Stimulated activated CD8-positive, alpha-beta memory T cell treated with anti-CD3 and anti-CD28 coated beads, Interleukin-4, amount 100 ng/mL, for 48 hours (primary cell): ENCODE data around the gene NOS3.
A peak's percentile ranks its signal among the peaks of the same experiment; 100 is the strongest.

ENCODE experiments used
- DNase-seq: peaks from one replicate; pipeline ENCODE4 v3.0.0-alpha.2; 2020

NOS3 gene

GRCh38 chr7:150981644-150982043, 9.2 kb upstream of the NOS3 start:
- no peak for DNase-seq

DNA sequence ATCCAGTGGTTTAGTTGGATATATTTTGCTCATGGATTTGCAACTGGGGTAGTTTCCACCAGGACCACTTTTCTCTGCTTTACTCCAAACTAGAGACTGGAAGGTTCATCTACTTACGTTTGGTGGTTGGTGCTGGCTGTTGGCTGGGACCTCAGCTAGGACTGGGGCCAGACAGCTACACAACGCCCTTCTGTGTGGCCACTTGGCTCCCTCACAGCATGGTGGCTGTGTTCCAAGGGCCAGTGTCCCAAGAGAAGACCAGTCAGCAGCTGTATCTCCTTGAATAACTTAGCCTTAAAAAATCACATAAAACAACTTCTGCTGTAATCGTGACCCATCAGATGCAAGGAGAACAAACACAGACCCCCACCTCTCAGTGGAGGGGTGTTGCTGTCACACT, 8.5 kb upstream of the NOS3 start:
- no peak for DNase-seq

DNA sequence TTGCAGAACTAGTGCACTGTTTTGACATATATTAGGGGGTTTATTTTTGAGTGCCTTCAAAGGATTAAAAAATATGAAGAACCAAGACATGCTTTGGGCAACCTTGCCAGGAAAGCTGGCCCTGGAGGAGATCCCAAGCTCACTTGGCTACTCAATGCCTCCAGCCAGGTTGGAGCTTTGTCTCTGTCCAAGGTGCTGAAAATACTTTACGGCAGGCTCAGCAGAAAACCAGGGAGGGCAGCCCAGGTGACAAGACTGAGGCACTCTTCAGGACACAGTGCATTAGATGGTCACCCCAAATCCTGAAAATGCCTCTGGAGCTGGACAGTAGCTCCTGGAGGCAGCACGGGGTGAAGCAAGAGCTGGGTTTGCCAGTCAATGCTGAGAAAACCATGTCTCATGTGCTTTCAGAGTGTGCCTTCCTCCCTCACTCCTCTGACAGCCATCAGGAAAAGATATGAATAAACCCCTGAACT, 6.9 kb upstream of the NOS3 start:
- DNase-seq, result peak; percentile 50

DNA sequence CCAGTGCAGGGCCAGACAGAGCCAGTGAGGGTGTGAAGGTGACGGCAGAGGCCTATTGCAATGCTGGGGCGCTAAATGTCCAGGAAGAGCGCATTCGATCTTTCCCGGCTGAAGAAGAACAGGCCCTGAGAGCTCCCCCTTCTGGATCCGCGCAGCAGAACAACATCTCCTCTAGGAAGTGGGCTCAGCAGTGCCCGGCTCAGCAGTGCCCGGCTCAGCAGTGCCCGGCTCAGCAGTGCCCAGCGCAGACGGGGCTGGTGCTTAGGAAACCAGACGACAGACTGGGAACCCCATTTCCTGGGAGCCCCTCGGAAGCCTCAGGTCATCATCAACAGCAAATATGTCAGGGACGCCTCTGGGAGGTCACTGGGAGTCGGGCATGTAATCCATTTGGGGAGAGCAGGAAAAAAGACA, 4.7 kb upstream of the NOS3 start:
- peak; percentile 79 for DNase-seq

DNA sequence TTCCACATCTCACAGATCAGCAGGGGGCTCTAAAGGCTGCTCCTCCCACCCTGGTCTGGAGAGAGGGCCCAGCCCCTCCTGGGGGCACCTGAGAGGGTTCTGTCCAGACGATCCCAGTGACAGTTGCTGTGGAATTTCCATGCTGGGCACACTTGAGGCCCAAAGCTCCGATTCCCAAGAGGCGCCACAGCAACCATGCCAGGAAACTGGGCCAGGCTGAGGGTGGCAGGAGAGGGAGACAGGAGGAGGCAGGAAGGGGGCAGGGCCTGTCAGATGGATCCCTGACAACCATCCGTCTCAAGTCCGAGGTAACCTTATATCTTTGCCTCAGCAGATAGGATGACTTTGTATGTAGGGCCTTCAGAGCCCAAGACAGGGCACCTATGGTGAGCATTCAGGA, 4.3 kb upstream of the NOS3 start:
- no peak for DNase-seq

GRCh38 chr7:150988230-150989226, 2.3 kb upstream of the NOS3 start:
- peak; percentile 88 for DNase-seq

DNA sequence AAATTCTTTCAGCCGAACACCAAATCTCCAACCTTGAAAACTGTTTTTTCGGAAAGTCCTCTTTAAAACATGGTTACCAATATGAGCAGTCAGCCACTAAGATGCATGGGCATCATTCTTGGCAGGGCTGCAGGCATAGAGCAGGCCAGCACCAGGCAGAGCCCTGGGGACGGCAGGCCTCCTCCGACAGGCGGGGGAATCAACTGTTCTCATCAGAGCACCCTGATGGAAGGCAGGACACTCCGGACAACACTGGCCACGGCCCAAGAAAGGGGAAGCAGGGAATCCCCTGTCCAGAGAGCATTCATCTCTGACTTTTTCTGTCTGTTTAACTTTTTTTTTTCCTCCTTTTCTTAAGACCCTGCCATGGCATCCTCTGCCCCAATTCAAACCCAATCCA, 1.4 kb upstream of the NOS3 start:
- DNase-seq, result no peak

GRCh38 chr7:150992051-150992640, 1.3 kb downstream of the NOS3 start:
- no peak for DNase-seq

GRCh38 chr7:150992833-150993302, 2.1 kb downstream of the NOS3 start:
- DNase-seq, result no peak

DNA sequence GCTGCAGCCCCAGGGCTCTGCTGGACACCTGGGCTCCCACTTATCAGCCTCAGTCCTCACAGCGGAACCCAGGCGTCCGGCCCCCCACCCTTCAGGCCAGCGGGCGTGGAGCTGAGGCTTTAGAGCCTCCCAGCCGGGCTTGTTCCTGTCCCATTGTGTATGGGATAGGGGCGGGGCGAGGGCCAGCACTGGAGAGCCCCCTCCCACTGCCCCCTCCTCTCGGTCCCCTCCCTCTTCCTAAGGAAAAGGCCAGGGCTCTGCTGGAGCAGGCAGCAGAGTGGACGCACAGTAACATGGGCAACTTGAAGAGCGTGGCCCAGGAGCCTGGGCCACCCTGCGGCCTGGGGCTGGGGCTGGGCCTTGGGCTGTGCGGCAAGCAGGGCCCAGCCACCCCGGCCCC, 2.7 kb downstream of the NOS3 start:
- DNase-seq, result no peak

- DNase-seq, result no peak
These were observed 3.5 kb downstream of the NOS3 start for GRCh38 chr7:150994141-150994837.

DNA sequence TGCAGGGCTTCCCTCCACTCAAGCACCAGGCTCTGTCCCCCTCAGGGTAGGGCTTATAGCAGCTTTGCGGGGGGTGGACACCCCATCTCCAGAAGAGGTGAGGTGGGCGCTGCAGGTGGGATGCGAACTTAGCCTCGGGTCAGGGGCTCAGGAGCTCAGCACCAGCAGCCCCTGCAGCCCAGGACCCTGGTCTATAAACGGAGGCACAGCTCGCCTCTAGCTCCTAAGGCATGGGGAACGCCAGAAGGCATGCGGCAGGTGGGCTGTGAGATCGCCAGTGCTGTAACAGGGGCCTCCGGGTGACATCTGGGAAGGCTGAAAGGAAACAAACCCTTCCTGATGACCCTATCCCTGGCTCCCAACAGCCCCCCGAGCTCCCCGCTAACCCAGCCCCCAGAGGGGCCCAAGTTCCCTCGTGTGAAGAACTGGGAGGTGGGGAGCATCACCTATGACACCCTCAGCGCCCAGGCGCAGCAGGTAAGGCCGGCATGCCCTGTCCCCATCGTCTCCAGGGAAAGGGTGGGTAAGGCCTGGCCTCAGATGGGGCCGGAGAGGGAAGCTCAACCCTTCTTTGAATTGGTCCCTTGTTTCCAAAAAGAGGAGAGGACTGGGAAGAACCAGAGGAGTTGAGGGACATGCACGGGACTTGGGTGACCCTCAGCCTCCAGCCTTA, 4.2 kb downstream of the NOS3 start:
- no peak for DNase-seq

- no peak for DNase-seq
These were observed 5.7 kb downstream of the NOS3 start for GRCh38 chr7:150996376-150997074.

DNA sequence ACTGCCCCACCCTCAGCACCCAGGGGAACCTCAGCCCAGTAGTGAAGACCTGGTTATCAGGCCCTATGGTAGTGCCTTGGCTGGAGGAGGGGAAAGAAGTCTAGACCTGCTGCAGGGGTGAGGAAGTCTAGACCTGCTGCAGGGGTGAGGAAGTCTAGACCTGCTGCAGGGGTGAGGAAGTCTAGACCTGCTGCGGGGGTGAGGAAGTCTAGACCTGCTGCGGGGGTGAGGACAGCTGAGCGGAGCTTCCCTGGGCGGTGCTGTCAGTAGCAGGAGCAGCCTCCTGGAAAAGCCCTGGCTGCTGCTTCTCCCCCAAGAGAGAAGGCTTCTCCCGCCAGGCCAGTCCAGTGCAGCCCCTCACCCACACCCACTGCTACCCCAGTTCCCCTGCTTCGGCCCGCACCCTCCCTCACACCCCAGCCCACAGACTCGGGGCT, 6.3 kb downstream of the NOS3 start:
- no peak for DNase-seq

- DNase-seq, result no peak
These were observed 7.0 kb downstream of the NOS3 start for GRCh38 chr7:150997817-150998216.

DNA sequence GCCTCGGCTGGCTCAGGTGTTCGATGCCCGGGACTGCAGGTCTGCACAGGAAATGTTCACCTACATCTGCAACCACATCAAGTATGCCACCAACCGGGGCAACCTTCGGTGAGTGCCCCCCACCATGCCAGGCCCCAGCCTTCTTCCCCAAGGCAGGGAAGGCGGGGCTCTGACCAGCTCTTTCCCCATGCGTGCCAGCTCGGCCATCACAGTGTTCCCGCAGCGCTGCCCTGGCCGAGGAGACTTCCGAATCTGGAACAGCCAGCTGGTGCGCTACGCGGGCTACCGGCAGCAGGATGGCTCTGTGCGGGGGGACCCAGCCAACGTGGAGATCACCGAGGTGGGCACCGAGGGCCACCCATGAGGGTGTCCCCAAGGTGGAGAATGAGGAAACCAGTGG, 7.5 kb downstream of the NOS3 start:
- no peak for DNase-seq

DNA sequence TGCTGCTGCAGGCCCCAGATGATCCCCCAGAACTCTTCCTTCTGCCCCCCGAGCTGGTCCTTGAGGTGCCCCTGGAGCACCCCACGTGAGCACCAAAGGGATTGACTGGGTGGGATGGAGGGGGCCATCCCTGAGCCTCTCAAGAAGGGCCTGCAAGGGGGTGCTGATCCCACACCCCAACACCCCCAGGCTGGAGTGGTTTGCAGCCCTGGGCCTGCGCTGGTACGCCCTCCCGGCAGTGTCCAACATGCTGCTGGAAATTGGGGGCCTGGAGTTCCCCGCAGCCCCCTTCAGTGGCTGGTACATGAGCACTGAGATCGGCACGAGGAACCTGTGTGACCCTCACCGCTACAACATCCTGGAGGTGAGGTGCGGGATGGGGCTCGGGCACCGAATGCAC, 8.2 kb downstream of the NOS3 start:
- DNase-seq, result no peak

- no peak for DNase-seq
These were observed 8.8 kb downstream of the NOS3 start for GRCh38 chr7:150999497-151000230.

- no peak for DNase-seq
These were observed 10.2 kb downstream of the NOS3 start for GRCh38 chr7:151000897-151001495.

DNA sequence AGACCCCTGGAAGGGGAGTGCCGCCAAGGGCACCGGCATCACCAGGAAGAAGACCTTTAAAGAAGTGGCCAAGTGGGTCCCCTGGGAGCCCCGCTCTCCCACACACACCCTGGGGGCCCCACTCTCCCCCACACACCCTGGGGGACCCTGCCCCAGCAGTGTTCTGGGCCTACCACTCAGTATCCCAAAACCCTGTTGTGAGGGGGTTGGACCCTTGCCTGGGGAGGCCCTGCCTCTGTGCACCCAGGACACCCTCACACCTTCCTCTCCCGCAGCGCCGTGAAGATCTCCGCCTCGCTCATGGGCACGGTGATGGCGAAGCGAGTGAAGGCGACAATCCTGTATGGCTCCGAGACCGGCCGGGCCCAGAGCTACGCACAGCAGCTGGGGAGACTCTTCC, 10.7 kb downstream of the NOS3 start:
- DNase-seq, result no peak

DNA sequence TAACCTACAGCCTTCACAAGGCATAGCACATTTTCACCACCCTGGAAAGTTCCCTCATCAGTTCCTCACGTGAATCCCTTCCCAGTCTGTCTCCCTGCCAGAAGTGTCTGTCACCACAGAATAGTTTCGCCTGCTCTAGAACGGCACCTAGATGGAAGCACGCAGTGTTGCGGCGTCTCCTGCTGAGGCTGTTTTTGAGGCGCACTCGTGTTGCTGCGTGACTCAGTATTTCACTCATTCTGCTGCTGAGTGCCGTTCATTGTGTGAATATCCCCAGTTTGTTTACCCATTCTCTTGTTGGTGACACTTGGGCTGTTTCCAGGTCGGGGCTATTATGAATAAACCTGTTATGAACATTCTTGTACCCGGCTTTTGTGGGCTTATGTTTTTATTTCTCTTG, 12.8 kb downstream of the NOS3 start:
- DNase-seq, result no peak
